ENCODE data around the gene EXD1.
"Not testable (repeated sequence)": the region's sequence is repeated elsewhere in the genome, so short reads cannot be mapped to it uniquely, and the experiment has no call there.

EXD1 gene, protein sequence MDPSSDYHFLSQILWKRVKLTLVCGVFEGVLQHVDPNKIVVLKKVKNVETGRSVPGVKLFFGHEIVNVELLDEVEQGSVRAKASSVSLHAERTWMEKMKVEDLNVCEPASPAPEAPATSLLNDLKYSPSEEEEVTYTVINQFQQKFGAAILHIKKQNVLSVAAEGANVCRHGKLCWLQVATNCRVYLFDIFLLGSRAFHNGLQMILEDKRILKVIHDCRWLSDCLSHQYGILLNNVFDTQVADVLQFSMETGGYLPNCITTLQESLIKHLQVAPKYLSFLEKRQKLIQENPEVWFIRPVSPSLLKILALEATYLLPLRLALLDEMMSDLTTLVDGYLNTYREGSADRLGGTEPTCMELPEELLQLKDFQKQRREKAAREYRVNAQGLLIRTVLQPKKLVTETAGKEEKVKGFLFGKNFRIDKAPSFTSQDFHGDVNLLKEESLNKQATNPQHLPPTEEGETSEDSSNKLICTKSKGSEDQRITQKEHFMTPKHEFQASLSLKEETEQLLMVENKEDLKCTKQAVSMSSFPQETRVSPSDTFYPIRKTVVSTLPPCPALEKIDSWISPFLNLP

DNA sequence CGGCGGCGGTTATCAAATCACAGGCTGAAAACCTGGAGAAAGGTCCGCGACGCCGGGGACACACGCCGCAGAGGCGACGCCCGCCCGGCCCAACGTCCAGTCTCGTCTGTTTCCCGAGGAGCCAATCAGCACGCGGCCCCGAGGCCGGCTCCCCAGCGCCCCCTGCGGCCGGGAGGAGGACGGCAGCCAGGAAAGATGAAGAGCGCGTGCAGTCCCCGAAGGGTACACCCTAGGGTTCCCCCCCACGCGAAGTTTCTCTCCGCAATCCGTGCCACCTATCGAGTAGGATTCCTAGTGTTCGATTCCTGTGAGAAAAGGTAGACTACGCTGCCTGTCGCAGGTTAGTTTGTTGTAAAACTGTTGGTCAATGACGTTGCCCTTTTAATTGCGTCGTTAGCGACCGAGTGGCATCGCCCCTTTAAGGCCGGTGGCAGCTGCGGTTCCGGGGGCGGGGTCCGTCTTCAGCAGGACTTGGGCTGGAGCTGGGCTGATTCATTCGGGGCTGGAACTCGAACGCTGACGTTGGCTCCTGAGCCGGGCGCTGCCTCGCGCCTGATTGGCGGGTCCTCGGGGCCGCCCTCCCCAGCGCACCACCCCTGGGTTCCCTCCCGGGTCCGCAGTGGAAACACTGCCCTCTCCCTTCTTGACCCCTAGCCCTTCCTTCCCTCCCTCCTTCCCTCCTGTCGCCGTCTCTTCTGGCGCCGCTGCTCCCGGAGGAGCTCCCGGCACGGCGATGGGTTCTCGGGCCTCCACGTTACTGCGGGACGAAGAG, at the start of gene EXD1, which contains the start of gene CHP1:
EXD1 (minus strand) TSS at position 108 of the 772 bp plus-strand sequence. CDS start 4,182 bp downstream, outside the sequence.
CHP1 (plus strand) TSS at position 619 of the 772 bp plus-strand sequence; CDS start at position 734, 115 bp downstream.
- peak; percentile 94 to 95 for DNase-seq

DNA sequence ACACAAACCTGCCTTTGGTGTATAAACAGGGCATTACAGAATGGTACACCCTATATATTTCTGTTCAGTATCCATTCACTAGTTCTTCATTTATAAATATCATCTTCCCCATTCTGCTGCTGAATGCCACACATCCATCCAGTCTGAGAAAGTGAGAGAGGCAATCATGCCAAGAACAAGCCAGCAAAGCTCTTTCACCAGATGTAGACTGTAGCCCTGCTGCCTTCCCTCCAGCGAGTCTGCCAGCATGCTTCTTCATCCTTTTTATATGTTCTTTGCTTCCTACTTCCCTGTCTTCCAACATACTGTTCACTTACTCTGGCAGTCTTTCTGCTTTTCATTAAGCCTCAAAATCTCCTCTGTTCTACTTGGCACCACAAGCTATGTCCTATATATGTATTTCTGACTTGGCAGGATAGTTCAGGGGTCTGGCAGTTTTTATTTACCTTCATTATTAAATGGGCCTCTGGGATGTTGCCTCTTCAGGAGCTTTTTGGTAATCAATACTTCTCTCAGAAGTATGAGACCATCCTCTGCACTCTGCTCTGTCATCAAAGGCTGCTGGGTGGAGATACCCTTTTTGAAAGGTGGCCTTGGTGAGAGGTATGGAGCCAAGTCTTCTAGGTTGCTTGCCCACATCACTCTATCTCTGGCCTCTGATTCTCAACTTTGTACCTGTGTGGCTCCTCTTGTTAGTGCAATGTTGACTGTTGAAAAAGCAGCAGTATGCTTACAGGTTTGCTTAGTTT, 49.2 kb upstream of the EXD1 start:
- DNase-seq = no peak

DNA sequence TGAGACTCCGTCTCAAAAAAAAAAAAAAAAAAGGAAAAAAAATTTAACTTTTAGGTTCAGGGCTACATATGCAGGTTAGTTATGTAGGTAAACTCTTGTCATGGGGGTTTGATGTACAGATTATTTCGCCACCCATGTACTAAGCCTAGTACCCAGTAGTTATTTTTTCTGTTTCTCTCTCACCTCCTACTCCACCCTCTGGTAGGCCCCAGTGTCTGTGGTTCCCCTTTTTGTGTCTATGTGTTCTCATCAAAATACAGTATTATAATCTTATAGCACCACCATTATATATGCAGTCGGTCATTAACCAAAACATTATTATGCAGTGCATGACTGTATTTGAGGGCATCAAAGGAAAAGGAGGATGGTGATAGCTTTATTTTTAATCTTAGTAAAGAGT, 47.8 kb upstream of the EXD1 start:
- no peak for DNase-seq

DNA sequence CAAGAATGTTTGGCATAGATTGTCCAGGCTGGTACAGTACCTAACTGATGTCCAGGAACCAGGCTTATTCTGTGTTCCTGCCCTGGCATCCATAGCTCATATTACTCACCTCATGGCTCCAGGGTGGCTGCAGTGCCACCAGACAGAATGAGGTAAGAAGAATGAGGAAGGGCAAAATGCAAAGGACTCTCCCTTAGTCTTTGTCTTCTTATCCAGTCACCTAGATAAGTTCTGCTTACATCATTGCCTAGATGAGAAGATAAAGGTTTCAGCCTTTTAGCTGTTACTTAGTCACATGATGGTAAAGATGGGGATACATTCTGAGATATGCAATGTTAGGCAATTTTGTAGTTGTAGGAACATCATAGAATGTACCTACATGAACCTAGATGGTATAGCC, 46.3 kb upstream of the EXD1 start:
- DNase-seq = no peak

DNA sequence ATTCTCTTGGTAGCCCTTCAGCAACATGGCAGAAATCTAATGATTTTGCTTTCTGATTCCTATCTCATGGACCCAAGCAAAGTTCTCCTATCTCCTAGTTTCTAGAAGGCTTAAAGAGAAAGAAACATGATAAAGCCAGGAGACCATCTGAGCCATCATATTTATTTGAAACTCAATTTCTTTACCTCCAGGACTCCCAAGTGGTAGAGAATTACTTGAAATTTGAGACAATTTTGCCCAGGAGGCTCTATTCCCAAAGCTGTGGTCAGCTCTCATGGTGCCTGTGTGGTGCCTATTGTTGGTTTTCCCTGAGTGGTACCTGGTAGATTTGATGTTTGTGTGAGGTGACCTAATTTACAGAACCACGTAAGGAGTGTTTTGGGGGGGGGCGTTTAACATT, 39.3 kb upstream of the EXD1 start:
- DNase-seq = no peak

DNA sequence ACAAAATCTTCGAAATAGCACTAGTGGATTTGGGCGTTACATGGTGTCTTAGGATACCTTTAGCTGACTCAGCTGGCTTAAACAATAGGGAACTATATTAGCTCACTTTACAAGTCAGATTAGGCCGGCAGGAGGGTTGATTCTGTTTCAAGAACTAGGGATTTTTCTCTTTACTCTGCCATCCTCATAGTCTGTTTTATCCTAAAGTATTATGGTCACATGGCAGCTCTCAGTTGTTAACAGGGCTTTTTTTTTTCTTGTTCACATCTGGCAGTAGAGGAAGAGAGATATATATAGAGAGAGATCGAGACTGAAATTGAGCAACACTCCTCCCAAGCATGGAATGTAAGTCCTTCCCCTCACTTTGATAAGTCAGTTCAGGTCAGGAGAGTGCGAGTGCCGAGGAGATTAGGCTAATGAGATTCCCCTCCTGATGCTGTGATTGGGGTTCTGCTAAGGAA, 33.4 kb upstream of the EXD1 start:
- no peak for DNase-seq

DNA sequence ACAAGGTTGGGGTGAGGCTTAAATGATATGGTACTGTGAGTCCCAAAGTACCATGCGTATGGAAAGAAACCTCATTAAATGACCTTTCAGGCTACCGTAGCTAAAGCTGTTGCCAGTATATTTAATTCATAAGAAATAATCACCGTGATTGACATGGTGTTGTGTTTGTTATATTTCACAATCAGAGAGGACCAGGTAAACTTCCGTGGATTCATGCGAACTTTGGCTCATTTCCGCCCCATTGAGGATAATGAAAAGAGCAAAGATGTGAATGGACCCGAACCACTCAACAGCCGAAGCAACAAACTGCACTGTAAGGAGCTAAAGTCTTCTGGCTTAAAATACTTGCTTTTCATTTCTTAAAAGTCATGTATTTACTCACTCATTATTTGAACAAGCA, 32.0 kb upstream of the EXD1 start:
- DNase-seq = no peak

DNA sequence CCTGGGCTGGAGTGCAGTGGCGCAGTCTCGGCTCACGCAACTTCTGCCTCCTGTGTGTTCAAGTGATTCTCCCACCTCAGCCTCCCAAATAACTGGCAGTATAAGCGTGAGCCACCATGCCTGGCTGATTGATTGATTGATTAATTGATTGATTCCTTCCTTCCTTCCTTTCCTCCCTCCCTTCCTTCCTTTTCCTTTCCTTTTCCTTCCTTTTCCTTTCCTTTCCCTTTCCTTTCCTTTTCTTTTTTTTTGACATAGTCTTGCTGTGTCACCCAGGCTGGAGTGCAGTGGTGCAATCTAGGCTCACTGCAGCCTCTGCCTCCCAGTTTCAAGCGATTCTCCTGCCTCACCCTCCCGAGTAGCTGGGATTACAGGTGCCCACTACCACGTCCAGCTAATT, 30.4 kb upstream of the EXD1 start:
- not testable (repeated sequence) for DNase-seq

DNA sequence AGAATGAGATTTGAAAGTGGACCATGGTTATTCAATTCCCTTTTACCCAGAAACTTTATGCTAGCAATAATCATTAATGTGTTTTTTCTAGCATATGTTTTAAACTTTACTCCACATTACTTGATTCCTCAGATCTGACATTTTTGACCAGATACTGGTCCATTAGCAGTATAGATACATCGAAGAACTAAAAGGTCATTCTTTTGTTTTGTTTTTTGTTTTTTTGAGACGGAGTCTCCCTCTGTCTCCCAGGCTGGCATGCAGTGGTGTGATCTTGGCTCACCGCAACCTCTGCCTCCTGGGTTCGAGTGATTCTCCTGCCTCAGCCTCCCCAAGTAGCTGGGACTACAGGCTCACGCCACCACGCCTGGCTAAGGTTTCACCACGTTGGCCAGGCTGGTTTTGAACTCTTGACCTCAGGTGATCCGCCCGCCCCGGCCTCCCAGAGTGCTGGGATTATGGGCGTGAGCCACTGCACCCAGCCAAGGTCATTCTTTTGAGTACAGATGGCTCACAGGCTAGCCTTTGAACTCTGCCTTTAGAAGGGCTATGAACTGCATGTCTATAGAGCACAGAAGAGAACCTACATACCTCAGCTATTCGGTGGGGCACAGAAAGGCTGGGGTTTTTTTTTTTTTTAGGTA, 29.1 kb upstream of the EXD1 start:
- no peak for DNase-seq

DNA sequence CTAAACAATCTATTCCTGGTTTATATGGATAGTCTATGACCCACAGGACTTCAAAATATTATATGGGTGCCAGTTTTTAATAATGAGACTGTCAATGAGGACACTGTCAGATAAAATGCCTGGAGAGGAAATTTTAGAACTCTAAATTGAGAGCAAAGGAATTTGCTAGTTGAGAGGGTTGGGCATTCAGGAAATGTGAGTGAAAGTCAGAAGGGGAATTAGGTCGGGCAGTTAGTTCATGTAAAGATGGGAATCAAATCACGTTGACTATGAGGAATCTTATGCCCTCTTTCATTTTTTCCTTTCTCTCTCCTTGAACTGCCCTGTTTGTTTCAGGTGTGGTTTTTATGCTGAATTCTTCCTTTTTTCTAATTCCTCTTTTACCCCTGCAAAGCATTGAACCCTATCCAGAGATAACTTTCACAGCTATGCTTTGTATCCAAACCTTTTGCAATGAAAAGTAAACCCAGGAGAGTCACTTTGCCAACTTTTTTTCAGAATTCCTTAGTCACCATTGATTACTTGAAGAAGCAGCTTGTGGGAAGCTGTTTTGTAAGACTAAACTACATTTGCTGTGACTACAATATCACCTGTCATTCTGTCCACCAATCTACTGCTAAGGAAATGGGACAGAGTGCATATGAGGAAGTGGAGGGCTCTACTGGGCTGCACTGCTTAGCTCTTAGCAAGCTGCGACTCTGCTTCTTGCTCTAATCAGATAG, 28.4 kb upstream of the EXD1 start:
- no peak for DNase-seq

DNA sequence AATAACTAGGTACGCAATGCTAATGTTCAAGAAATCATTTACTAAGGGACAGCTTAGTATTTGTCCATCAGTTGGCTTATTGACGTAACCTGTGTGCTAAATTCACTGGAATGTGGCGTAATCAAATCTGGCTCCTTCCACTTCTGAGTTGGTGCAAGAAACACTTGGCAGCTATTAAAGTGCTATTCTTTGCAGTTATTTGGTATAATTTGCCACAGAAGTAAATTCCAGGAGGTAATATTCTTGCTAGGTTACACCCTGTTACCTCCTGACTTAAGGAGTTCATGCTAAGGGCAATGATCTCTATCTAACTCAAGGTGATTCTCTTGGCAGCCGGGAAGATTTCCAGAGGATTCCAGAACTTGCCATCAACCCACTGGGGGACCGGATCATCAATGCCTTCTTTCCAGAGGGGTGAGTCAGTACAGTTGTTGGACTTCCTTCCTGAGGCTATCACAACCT, 26.1 kb upstream of the EXD1 start:
- DNase-seq = no peak

DNA sequence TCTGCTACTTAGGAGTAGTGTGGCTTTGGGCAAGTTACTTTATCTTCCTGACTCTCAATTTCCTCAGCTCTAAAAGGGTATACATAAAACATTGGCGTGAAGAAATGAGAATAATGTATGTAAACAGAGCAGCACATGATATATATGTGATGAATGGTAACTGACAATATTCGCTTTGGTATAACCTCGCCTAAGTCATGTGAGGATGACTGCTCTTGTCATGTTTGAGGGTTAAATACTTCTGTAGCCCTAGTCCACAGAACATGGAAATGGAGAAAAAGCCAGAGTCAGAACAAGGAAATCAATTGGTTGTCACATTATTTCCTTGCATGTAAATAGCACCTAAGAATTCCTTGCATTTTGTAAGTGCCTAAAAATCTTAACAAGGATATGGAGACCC, 25.5 kb upstream of the EXD1 start:
- DNase-seq = no peak

DNA sequence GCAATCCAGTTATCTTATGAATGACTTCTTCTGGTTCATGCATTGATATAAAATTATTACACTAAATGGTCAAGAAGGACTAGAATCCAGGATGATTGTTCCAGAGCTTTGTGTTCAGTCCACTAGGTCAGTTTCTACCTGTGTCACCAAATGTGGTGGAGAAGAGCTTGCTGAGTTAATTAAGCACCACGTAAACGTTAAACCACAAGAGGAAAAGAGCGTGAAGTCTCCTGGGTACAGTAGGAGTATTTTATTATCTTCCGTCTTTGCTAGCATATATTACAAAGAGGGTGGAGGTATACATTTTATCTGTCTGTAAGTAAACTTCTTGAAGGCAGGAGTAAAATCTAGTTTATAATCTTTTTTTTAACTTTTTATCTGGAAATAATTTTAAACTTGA, 24.0 kb upstream of the EXD1 start:
- DNase-seq = no peak

DNA sequence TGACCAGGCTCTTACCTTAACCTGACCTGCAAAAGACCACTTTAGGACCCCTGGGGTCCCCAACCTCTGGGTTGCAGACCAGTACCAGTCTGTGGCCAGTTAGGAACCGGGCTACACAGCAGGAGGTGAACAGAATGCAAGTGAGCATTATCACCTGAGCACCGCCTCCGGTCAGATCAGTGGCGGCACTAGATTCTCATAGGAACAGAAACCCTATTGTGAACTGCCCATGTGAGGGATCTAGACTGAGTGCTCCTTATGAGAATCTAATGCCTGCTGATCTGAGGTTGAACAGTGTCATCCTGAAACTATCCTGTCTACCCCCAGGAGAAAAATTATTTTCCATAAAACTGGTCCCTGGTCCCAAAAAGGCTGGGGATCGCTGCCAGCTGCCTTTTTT, 20.9 kb upstream of the EXD1 start:
- no peak for DNase-seq

DNA sequence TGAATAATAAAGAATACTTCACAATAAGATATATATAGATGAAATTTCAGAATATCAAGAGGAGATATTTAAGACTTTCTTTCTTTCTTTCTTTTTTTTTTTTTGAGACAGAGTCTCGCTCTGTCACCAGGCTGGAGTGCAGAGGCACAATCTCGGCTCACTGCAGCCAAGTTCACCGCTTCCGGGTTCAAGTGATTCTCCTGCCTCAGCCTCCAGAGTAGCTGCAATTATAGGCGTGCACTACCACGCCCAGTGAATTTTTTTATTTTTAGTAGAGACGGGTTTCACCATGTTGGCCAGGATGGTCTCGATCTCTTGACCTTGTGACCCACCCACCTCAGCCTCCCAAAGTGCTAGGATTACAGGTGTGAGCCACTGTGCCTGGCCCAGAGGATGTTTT, 20.2 kb upstream of the EXD1 start:
- not testable (repeated sequence) for DNase-seq

DNA sequence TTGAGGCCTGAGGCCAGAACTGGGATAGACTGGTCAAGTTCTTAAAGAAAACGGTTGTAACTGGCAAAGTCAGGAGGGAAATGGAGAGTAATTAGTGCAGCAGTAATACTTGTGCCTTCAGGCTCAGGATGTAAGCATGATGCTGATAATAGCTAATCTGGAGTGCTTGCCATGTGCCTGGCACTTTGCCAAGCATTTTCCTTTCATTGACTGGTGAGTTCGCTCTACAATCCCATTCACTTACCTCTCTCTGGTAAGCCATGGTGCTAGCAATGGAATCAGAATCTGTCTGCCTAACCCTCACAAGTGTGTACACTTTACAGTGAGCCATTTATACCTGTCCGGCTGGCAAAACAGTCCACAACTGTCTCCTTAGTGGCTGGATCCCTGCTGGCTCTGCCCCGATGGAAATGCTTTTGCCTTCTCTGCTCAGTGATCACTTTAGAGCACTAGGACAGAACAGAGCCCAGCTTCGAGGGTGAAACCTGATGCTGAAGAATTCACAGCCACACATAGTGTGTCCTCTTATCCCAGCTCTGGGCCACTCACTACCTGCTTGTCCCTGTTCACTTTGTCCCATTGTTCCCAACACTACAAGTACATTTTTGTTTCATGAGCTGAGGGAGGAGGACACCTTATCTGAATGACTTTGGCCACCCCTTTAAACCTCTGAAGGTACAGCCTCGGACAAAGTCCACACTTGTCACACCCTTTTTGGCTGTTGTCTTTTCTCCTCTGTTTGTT, 10.8 kb upstream of the EXD1 start:
- DNase-seq = no peak

DNA sequence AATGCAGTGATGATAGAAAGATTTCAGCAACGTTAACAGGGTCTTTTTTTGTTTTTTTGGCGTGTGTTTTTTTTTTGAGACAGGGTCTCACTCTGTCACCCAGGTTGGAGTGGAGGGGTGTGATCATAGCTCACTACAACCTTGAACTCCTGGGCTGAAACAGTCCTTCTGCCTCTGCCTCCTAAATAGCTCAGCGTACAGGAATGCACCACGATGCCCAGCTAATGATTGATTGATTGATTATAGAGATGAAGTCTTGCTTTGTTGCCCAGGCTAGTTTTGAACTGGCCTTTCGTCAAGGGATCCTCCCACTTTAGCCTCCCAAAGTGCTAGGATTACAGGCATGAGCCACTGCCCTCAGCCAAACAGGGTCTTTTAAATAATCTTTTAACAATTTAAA, 7.5 kb upstream of the EXD1 start:
- DNase-seq = no peak

DNA sequence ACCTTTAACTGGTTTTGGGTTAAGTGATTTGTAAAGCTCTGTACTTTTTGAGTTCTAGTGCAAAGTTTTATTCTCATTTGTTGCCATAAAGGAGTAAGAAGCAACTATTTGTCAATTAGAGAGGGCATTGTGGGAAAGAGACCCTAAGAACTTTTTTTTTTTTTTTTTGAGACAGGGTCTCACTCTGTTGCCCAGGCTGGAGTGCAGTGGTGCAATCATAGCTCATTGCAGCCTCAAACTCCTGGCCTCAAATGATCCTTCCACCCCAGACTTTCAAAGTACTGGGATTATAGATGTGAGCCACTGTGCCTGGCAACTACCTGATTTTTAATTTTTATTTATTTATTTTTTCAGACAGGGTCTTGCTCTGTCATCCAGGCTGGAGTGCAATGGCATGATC, 5.4 kb upstream of the EXD1 start:
- DNase-seq = no peak

DNA sequence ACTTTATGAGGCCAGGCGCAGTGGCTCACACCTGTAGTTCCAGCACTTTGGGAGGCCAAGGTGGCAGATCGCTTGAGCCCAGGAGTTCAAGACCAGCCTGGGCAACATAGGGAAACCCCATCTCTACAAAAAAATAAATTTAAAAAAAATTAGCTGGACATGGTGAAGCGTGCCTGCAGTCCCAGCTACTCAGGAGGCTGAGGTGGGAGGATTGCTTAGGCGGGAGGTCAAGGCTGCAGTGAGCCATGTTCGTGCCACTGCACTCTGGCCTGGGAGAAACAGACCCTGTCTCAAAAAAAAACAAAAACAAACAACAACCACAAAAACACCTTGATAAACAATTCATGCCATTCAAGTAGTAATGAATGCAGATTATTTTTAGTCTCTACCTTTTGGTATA, 4.7 kb upstream of the EXD1 start:
- DNase-seq = not testable (repeated sequence)

DNA sequence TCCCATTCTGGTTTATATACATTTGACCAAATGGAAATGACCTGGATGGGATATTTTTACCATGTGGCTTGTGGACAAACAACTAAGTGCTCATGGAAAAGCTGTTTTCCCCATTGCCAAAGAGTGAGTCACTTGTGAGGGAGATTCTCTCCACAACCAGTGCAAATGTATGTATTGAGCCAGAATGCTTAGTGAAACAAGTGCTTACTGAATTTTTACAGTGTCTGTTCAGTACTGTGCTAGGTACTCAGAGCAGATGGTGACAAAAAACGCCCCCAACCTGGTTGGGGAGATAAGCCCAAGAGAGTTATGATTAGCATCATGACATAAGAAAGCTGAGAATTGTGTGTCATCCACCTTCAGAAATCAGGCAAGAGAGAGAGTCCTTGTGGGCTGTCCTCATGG, 2.8 kb upstream of the EXD1 start:
- DNase-seq = no peak
